OCI-LY7 (cell line): Measurements from ENCODE around the gene CACNA1B.

Experiments used
- CTCF ChIP-seq: fragments of 200-600 bp; sonication (generic); conservative IDR thresholded peaks from 2 replicates; pipeline ENCODE4 v1.5.1; 2014; ENCODE audit warnings: mild to moderate bottlenecking, antibody characterized with exemption, low read length, moderate library complexity, mixed read lengths
- EZH2phosphoT487 ChIP-seq: fragments of 200-600 bp; sonication (generic); IDR thresholded peaks from 2 replicates; pipeline ENCODE4 v1.6.1; 2018; ENCODE audit warnings: low read depth, borderline replicate concordance, mild to moderate bottlenecking, mixed run types, antibody characterized with exemption, low read length, moderate library complexity, mixed read lengths

- TF ChIP-seq CTCF = no peak
- TF ChIP-seq EZH2phosphoT487 = no peak
Observed at GRCh38 chr9:137902646-137903045, 25.1 kb downstream of the CACNA1B start.
